Liver (tissue), 9 donors: Measurements from ENCODE around the gene SEC14L5. TPM values are rescaled to one million over a fixed set of nuclear protein-coding genes. Genes with fewer than 3 reads are reported as not detected.

Source experiments
- DNase-seq: peaks from one replicate; pipeline ENCODE4 v3.0.0-alpha.2; 2017; ENCODE audit warnings: low spot score
- H3K27ac ChIP-seq, 2 donors: one replicate each; pipeline ENCODE4 v1.7.0; 2013; ENCODE audit warnings: inconsistent platforms in 2 of 2, low read length in 2 of 2, control low read depth in 1 of 2, low read depth in 1 of 2, mild to moderate bottlenecking in 1 of 2
- H3K27me3 ChIP-seq, 4 donors: one replicate each; pipeline versions ENCODE4 v1.6.1 to v1.7.0; 2013; ENCODE audit warnings: low read length in 3 of 4, inconsistent platforms in 1 of 4, mild to moderate bottlenecking in 1 of 4, moderate library complexity in 1 of 4; ENCODE audit not compliant: control insufficient read depth in 4 of 4, insufficient read depth in 4 of 4
- H3K36me3 ChIP-seq, 4 donors: one replicate each; pipeline versions ENCODE4 v1.6.1 to v1.7.0; 2013; ENCODE audit warnings: low read length in 3 of 4, mild to moderate bottlenecking in 3 of 4, low read depth in 1 of 4, moderate library complexity in 1 of 4; ENCODE audit not compliant: control insufficient read depth in 4 of 4, insufficient read depth in 3 of 4
- H3K4me1 ChIP-seq, 4 donors: one replicate each; pipeline versions ENCODE4 v1.6.1 to v1.7.0; 2013; ENCODE audit warnings: low read length in 3 of 4, mild to moderate bottlenecking in 3 of 4, moderate library complexity in 1 of 4; ENCODE audit not compliant: control insufficient read depth in 4 of 4, insufficient read depth in 4 of 4
- H3K4me3 ChIP-seq, 3 donors: one replicate each; pipeline versions ENCODE4 v1.6.1 to v1.7.0; 2013; ENCODE audit warnings: low read length in 3 of 3, control low read depth in 1 of 3, low read depth in 1 of 3, mild to moderate bottlenecking in 1 of 3
- H3K9ac ChIP-seq, 2 donors: one replicate each; pipeline ENCODE4 v1.7.0; 2013; ENCODE audit warnings: low read length in 2 of 2, mild to moderate bottlenecking in 2 of 2, moderate library complexity in 2 of 2, control low read depth in 1 of 2, low read depth in 1 of 2
- H3K9me3 ChIP-seq, 4 donors: one replicate each; pipeline versions ENCODE4 v1.6.1 to v1.7.0; 2013; ENCODE audit warnings: low read length in 3 of 4; ENCODE audit not compliant: control insufficient read depth in 4 of 4
- EGR1 ChIP-seq, 2 donors: IDR thresholded peaks; 2 replicates each; pipeline ENCODE4 v1.6.1; 2016 to 2018; ENCODE audit warnings: antibody characterized with exemption in 2 of 2, low read depth in 2 of 2
- FOXA1 ChIP-seq: IDR thresholded peaks from 2 replicates; pipeline ENCODE4 v1.6.1; 2016; ENCODE audit warnings: antibody characterized with exemption
- FOXA2 ChIP-seq: IDR thresholded peaks from 2 replicates; pipeline ENCODE4 v1.6.1; 2016; ENCODE audit warnings: antibody characterized with exemption
- GABPA ChIP-seq, 2 donors: IDR thresholded peaks in 1 of 2; conservative IDR thresholded peaks in 1 of 2; 2 replicates each; pipeline ENCODE4 v1.6.1; 2016; ENCODE audit warnings: antibody characterized with exemption in 2 of 2, mild to moderate bottlenecking in 1 of 2, moderate library complexity in 1 of 2
- HNF4A ChIP-seq, 2 donors: conservative IDR thresholded peaks; 2 replicates each; pipeline ENCODE4 v1.6.1; 2016; ENCODE audit warnings: antibody characterized with exemption in 2 of 2, mild to moderate bottlenecking in 2 of 2
- HNF4G ChIP-seq: IDR thresholded peaks from 2 replicates; pipeline ENCODE4 v1.6.1; 2016; ENCODE audit warnings: antibody characterized with exemption
- JUND ChIP-seq, 2 donors: IDR thresholded peaks; 2 replicates each; pipeline ENCODE4 v1.6.1; 2016; ENCODE audit warnings: antibody characterized with exemption in 2 of 2
- NR2F2 ChIP-seq: IDR thresholded peaks from 2 replicates; pipeline ENCODE4 v1.6.1; 2016; ENCODE audit warnings: antibody characterized with exemption
- RAD21 ChIP-seq, 2 donors: IDR thresholded peaks; 2 replicates each; pipeline ENCODE4 v1.6.1; 2016; ENCODE audit warnings: antibody characterized with exemption in 2 of 2, mild to moderate bottlenecking in 2 of 2
- RXRA ChIP-seq, 2 donors: IDR thresholded peaks; 2 replicates each; pipeline ENCODE4 v1.6.1; 2017 to 2018; ENCODE audit warnings: antibody characterized with exemption in 2 of 2, mild to moderate bottlenecking in 1 of 2
- SP1 ChIP-seq: IDR thresholded peaks from 2 replicates; pipeline ENCODE4 v1.6.1; 2018; ENCODE audit warnings: antibody characterized with exemption, mild to moderate bottlenecking
- WGBS: extraction: QIAGEN DNeasy Blood & Tissue Kit; methylation state at CpG from one replicate; pipeline ENCODE4 v1.1.7; 2013; 5-methylcytosine and 5-hydroxymethylcytosine counted together
- polyA plus RNA-seq, 2 donors: library from polyadenylated mRNA; stranded (reverse) in 1 of 2; unstranded in 1 of 2; fragments of 200-250 nt in 1 of 2; fragments of >200 nt in 1 of 2; fragmentation: Nextera tagmentation in 1 of 2; extraction: Ambion mirVana in 1 of 2; gene quantifications; one replicate each; pipeline versions ENCODE4 v1.2.1 to v1.2.3, GENCODE V29; 2013 to 2015
- total RNA-seq, 2 donors: library from RNA; depleted of rRNA; stranded (reverse); fragments of >200 nt; gene quantifications; one replicate each; pipeline ENCODE4 v1.2.3, GENCODE V29; 2014
- TF ChIP-seq, protein P1 (sequence below): IDR thresholded peaks from 2 replicates; pipeline ENCODE4 v1.6.1; 2016; ENCODE audit warnings: antibody characterized with exemption
- TF ChIP-seq, protein P2 (sequence below): fragments of 150-350 bp; IDR thresholded peaks from 2 replicates; pipeline ENCODE4 v1.5.1; 2017; ENCODE audit warnings: improper control_type of control experiment, low read depth, low read length; ENCODE audit not compliant: missing input control
- TF ChIP-seq, protein P3 (sequence below): IDR thresholded peaks from 2 replicates; pipeline ENCODE4 v1.6.1; 2016; ENCODE audit warnings: antibody characterized with exemption
- TF ChIP-seq, protein P4 (sequence below): IDR thresholded peaks from 2 replicates; pipeline ENCODE4 v1.6.1; 2016; ENCODE audit warnings: antibody characterized with exemption
- TF ChIP-seq, protein P5 (sequence below): IDR thresholded peaks from 2 replicates; pipeline ENCODE4 v1.6.1; 2016; ENCODE audit warnings: antibody characterized with exemption, mild to moderate bottlenecking
- donor health status: healthy.
- donor health status: healthy.
- donor health status: healthy.
- donor health status: healthy.
- donor health status: healthy.

Gene SEC14L5
- total and polyA plus RNA-seq, 4 donors: 0.03 to 0.65 (median 0.12) TPM

DNA sequence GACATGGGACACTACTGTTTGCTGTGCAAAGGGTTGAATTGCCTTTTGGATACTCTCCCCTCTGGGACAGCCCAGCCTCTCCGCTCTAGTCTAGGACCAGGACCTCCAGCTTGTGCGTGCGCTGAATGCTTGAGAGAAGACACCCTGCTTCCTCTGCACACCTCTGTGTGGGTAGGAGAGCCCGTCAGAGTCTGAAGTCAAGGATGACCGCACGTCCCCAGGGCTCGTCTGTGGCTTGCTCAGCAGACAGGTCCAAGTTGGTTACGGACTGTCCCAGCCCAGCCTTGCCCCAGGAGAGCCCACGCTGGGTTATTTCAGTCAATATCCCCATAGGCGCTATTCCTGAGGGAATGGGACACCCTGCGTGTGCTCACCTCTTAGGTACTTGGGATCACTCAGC lies 103.9 kb downstream of the SEC14L5 start:
- no peak for TF ChIP-seq RAD21 (IDR thresholded peaks at IDR 0.05)
- TF ChIP-seq, protein P1, sequence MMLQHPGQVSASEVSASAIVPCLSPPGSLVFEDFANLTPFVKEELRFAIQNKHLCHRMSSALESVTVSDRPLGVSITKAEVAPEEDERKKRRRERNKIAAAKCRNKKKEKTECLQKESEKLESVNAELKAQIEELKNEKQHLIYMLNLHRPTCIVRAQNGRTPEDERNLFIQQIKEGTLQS: no peak
- TF ChIP-seq FOXA2: no peak
- TF ChIP-seq GABPA (IDR thresholded peaks at IDR 0.05 in 1 of 2, conservative IDR thresholded peaks at IDR 0.05 in 1 of 2): no peak
- no peak for TF ChIP-seq JUND (IDR thresholded peaks at IDR 0.05)
- TF ChIP-seq NR2F2: no peak
- TF ChIP-seq, protein P2, sequence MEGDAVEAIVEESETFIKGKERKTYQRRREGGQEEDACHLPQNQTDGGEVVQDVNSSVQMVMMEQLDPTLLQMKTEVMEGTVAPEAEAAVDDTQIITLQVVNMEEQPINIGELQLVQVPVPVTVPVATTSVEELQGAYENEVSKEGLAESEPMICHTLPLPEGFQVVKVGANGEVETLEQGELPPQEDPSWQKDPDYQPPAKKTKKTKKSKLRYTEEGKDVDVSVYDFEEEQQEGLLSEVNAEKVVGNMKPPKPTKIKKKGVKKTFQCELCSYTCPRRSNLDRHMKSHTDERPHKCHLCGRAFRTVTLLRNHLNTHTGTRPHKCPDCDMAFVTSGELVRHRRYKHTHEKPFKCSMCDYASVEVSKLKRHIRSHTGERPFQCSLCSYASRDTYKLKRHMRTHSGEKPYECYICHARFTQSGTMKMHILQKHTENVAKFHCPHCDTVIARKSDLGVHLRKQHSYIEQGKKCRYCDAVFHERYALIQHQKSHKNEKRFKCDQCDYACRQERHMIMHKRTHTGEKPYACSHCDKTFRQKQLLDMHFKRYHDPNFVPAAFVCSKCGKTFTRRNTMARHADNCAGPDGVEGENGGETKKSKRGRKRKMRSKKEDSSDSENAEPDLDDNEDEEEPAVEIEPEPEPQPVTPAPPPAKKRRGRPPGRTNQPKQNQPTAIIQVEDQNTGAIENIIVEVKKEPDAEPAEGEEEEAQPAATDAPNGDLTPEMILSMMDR: no peak
- no peak for TF ChIP-seq HNF4A (conservative IDR thresholded peaks at IDR 0.05)
- TF ChIP-seq RXRA (IDR thresholded peaks at IDR 0.05): no peak
- H3K4me1 ChIP-seq: no peaks in the 10 kb centered on the region
- H3K36me3 ChIP-seq: no peaks in the 10 kb centered on the region
- no peak overlapping the region for H3K27ac ChIP-seq
- no peak for DNase-seq
- WGBS: 94% methylated on average over 11 of the region's 11 CpGs
- H3K4me3 ChIP-seq: no peak overlapping the region
- H3K9ac ChIP-seq: no peak overlapping the region
- H3K27me3 ChIP-seq: no peaks in the 10 kb centered on the region
- H3K9me3 ChIP-seq: no peaks in the 10 kb centered on the region

DNA sequence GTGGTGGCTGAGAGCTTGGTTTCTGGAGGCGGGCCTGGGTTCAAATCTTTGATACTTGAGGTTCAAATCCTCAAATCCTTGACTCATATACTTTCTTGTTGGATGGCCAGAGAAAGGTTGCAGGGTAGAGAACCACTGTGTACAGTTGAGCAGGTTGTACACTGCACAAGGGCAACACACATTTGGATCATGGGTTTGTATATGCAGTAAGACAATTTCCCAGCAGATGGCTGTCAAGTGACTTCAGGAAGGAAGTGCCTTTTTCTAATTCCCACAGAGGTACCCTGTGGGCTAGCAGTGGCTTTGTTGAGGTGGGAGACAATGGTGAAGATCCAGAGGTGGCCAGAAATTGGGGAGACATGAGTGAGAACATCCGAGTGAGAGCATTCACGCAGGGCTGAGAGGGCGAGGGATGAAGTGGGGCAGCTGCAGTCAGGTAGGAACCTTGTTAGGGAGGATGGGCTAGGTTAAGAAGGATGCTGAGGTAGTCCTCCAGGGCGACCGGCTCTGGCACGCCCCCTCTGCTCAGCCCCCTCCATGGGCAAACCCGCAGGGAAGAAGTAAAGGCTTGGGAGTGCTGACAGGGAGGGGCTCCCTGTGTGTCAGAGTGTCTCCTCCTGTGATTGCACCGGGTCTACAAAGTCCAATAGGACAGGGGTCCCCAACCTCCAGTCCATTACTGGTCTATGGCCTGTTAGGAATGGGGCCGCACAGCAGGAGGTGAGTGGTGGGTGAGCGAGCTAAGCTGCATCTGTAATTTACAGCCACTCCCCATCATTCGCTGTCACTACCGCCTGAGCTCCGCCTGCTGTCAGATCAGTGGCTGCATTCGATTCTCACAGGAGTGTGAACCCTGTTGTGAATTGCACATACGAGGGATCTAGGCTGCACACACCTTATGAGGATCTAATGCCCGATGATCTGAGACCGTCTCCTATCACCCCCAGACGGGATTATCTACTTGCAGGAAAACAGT lies 104.9 kb downstream of the SEC14L5 start:
- DNase-seq: no peak

More for the DNA sequence above, 104.9 kb downstream of the SEC14L5 start:
- Histone ChIP-seq H3K36me3 (no peaks in the 10 kb centered on the region), H3K27me3 (no peaks in the 10 kb centered on the region), H3K4me3 (no peak overlapping the region), H3K9me3 (no peaks in the 10 kb centered on the region), H3K4me1 (no peaks in the 10 kb centered on the region), H3K9ac (no peak overlapping the region), H3K27ac (no peak overlapping the region)
- WGBS: 81% methylated on average over 19 of the region's 19 CpGs
- TF ChIP-seq, protein P3, sequence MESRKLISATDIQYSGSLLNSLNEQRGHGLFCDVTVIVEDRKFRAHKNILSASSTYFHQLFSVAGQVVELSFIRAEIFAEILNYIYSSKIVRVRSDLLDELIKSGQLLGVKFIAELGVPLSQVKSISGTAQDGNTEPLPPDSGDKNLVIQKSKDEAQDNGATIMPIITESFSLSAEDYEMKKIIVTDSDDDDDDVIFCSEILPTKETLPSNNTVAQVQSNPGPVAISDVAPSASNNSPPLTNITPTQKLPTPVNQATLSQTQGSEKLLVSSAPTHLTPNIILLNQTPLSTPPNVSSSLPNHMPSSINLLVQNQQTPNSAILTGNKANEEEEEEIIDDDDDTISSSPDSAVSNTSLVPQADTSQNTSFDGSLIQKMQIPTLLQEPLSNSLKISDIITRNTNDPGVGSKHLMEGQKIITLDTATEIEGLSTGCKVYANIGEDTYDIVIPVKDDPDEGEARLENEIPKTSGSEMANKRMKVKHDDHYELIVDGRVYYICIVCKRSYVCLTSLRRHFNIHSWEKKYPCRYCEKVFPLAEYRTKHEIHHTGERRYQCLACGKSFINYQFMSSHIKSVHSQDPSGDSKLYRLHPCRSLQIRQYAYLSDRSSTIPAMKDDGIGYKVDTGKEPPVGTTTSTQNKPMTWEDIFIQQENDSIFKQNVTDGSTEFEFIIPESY: no peak
- TF ChIP-seq, protein P4, sequence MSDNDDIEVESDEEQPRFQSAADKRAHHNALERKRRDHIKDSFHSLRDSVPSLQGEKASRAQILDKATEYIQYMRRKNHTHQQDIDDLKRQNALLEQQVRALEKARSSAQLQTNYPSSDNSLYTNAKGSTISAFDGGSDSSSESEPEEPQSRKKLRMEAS: no peak
- TF ChIP-seq, protein P1: no peak
- TF ChIP-seq, protein P5, sequence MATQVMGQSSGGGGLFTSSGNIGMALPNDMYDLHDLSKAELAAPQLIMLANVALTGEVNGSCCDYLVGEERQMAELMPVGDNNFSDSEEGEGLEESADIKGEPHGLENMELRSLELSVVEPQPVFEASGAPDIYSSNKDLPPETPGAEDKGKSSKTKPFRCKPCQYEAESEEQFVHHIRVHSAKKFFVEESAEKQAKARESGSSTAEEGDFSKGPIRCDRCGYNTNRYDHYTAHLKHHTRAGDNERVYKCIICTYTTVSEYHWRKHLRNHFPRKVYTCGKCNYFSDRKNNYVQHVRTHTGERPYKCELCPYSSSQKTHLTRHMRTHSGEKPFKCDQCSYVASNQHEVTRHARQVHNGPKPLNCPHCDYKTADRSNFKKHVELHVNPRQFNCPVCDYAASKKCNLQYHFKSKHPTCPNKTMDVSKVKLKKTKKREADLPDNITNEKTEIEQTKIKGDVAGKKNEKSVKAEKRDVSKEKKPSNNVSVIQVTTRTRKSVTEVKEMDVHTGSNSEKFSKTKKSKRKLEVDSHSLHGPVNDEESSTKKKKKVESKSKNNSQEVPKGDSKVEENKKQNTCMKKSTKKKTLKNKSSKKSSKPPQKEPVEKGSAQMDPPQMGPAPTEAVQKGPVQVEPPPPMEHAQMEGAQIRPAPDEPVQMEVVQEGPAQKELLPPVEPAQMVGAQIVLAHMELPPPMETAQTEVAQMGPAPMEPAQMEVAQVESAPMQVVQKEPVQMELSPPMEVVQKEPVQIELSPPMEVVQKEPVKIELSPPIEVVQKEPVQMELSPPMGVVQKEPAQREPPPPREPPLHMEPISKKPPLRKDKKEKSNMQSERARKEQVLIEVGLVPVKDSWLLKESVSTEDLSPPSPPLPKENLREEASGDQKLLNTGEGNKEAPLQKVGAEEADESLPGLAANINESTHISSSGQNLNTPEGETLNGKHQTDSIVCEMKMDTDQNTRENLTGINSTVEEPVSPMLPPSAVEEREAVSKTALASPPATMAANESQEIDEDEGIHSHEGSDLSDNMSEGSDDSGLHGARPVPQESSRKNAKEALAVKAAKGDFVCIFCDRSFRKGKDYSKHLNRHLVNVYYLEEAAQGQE: no peak
- no peak for TF ChIP-seq RXRA (IDR thresholded peaks at IDR 0.05)
- no peak for TF ChIP-seq SP1
- no peak for TF ChIP-seq NR2F2
- no peak for TF ChIP-seq GABPA (IDR thresholded peaks at IDR 0.05 in 1 of 2, conservative IDR thresholded peaks at IDR 0.05 in 1 of 2)
- no peak for TF ChIP-seq JUND (IDR thresholded peaks at IDR 0.05)
- no peak for TF ChIP-seq HNF4A (conservative IDR thresholded peaks at IDR 0.05)
- no peak for TF ChIP-seq FOXA1
- TF ChIP-seq RAD21 (IDR thresholded peaks at IDR 0.05): no peak
- no peak for TF ChIP-seq HNF4G
- no peak for TF ChIP-seq EGR1 (IDR thresholded peaks at IDR 0.05; ENCODE audit: low read depth in 2 of 2)
- no peak for TF ChIP-seq FOXA2
